Measurements from ENCODE around the gene MTRR. TPM values are rescaled to one million over a fixed set of nuclear protein-coding genes. Genes with fewer than 3 reads are reported as not detected.

Gene MTRR
- polyA plus RNA-seq, 1 experiment, result 65.4 TPM

DNA sequence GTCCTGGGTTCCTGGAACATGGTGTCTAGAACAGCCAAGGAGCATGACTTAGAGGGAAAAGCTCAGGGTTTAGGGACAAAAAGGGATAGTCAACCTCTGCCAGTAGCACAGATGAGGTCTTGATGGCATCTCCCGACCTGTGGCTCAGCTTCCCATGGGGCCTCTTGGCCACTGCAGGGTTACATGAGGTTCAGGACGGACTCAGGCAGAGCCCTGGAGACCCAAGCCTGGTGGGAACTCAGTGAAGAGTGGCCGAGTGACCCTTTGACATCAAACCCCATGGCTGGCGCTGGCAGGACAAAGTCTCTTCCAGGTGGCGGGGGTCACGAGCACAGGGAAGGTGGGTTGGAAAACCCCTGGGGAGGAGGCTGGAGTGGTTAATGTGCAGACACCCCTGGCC, 57.8 kb downstream of the MTRR start:
- ChIA-PET POLR2A (no interaction called here), CTCF (interaction anchor here (0.9 to 2.4 kb wide), 5 partner anchors 7 to 827 kb away, joined by 3 to 9 read pairs (median 4); partner anchors contain the start of genes FASTKD3 and MTRR)
- TF ChIP-seq, protein P1, sequence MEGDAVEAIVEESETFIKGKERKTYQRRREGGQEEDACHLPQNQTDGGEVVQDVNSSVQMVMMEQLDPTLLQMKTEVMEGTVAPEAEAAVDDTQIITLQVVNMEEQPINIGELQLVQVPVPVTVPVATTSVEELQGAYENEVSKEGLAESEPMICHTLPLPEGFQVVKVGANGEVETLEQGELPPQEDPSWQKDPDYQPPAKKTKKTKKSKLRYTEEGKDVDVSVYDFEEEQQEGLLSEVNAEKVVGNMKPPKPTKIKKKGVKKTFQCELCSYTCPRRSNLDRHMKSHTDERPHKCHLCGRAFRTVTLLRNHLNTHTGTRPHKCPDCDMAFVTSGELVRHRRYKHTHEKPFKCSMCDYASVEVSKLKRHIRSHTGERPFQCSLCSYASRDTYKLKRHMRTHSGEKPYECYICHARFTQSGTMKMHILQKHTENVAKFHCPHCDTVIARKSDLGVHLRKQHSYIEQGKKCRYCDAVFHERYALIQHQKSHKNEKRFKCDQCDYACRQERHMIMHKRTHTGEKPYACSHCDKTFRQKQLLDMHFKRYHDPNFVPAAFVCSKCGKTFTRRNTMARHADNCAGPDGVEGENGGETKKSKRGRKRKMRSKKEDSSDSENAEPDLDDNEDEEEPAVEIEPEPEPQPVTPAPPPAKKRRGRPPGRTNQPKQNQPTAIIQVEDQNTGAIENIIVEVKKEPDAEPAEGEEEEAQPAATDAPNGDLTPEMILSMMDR (IDR thresholded peaks at IDR 0.05; ENCODE audit: insufficient read depth, low read depth, low read length), result no peak
- Histone ChIP-seq H3K27me3 (ENCODE audit: control insufficient read depth, insufficient read depth, low read length) (no peaks in the 10 kb centered on the region), H3K4me3 (ENCODE audit: low read depth, low read length) (no peak overlapping the region), H3K36me3 (ENCODE audit: control insufficient read depth, insufficient read depth, low read length) (no peaks in the 10 kb centered on the region)
- DNase-seq (ENCODE audit: low read depth), result no peak

DNA sequence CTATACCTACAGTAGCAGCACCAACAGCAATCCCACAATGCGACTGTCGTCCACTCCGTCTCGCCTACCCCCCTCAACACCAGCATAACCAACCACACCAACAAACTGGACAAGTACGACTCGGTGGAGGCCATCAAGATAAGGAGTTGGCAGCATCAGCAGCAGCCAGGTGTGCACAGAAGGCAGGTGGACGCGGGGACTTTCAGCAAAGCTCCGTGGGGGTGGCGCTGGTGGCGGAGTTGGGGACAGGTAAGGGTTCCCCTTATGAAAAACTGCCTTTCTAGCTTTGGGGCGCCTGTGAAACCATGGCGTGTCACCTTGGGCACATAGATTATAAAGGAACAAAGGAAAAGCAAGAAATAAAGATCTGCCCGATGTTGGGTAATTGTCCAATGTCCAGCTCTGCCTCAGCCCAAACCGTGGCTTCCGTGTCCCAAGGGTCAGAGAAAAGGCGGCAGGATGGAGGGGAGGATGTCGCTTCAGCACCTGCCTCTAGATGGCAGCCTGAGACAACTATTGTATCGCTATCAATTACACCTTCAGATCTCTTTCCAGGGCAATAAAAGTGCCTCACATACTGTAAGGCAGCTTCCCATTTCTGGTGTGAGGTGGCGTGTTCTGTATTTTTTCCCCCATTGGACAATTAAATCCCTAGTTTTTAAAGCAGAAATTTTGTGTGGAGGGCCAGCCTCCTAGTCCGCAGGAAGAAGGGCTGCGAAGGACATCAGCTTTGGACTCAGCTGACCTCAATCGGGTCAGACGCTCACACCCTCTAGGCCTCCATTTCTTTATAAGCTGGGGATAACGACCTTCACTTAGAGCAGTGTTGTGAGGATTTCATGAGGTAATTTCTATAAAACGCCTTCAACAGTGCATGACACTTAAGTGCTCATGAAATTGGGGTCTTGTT, 58.8 kb downstream of the MTRR start:
- POLR2A ChIA-PET, result no interaction called here
- Histone ChIP-seq H3K4me3 (ENCODE audit: low read depth, low read length) (no peak overlapping the region), H3K27me3 (ENCODE audit: control insufficient read depth, insufficient read depth, low read length) (no peaks in the 10 kb centered on the region), H3K36me3 (ENCODE audit: control insufficient read depth, insufficient read depth, low read length) (no peaks in the 10 kb centered on the region)
- TF ChIP-seq, protein P1 (IDR thresholded peaks at IDR 0.05; ENCODE audit: insufficient read depth, low read depth, low read length), result peak; percentile 84
- DNase-seq (ENCODE audit: low read depth), result no peak
- CTCF ChIA-PET, result interaction anchor here (0.5 to 3.5 kb wide), 20 partner anchors 8 to 1839 kb away, joined by 3 to 26 read pairs (median 4); no protein-coding TSS in a partner anchor

DNA sequence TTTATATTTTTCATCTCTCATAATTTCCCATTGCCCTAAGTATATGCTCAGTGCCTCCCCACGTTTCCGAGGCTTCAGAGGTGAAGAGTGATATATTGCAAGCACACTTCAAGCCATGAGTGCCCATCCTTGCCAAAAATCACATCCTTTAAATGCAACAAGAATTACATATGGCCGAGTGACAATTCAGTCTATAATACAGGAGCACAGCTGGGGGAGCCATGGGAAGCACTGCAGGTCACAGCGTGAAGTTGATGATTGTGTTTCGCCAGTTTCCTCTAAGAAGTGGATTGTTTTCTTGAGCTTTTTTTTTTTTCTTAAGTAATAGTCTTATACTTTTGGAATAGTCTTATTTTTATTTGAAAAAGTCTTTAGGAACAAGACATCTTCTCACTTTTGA, 61.1 kb downstream of the MTRR start:
- no peaks in the 10 kb centered on the region for H3K36me3 ChIP-seq (ENCODE audit: control insufficient read depth, insufficient read depth, low read length)

DNA sequence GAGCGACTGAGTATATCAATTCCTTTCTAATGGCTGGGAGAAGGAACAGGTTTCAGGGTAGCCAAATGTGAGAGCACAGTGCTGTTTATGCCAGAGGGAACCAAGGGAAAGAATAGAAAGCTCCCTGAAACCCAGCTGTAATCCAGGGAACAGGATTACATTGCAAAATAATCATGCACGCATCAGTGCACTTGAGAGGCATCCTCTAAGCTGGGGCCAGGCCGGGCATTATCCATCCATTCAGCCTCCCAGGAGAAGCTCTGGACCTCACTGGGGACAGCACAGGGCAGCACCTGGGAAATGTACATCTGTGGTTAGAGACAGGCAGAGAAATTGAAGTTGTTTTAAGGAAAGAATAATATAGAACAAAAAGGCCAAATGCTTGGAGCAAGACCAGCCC, 72.7 kb downstream of the MTRR start:
- CTCF ChIA-PET, result interaction anchor here (4.5 kb wide), 1 partner anchor 13 kb away, joined by 26 read pairs; no protein-coding TSS in a partner anchor

More for the DNA sequence above, 61.1 kb downstream of the MTRR start:
- Histone ChIP-seq H3K27me3 (ENCODE audit: control insufficient read depth, insufficient read depth, low read length) (no peaks in the 10 kb centered on the region), H3K4me3 (ENCODE audit: low read depth, low read length) (no peak overlapping the region)
- CTCF ChIA-PET, result interaction anchor here (3.5 kb wide), 1 partner anchor 10 kb away, joined by 26 read pairs; no protein-coding TSS in a partner anchor
- POLR2A ChIA-PET, result no interaction called here
- TF ChIP-seq, protein P1 (IDR thresholded peaks at IDR 0.05; ENCODE audit: insufficient read depth, low read depth, low read length), result no peak
- DNase-seq (ENCODE audit: low read depth), result no peak

DNA sequence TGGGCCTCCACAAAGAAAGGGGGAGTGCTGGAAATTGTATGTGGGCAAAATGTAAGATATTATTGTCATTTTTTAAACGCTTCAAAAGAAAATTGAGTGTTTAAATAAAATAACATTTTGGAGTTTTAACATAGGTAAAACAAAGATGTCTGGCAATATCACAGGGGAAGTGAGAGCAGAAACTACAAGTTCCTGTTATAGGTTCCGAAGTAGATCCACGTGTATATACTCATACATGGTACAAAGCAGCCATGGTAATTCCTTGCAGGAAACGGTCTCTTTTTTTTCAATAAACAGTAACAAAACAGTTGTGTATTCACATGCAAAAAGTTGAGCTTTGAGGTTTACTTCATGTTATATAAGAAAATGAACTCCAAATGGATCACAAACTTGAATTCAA, 78.4 kb downstream of the MTRR start:
- TF ChIP-seq, protein P1 (IDR thresholded peaks at IDR 0.05; ENCODE audit: insufficient read depth, low read depth, low read length), result no peak
- H3K36me3 ChIP-seq (ENCODE audit: control insufficient read depth, insufficient read depth, low read length), result no peaks in the 10 kb centered on the region
- DNase-seq (ENCODE audit: low read depth), result no peak
- no peak overlapping the region for H3K4me3 ChIP-seq (ENCODE audit: low read depth, low read length)
- ChIA-PET POLR2A (no interaction called here), CTCF (interaction anchor here (1.2 kb wide), 1 partner anchor 20 kb away, joined by 3 read pairs; no protein-coding TSS in a partner anchor)
- H3K27me3 ChIP-seq (ENCODE audit: control insufficient read depth, insufficient read depth, low read length), result no peaks in the 10 kb centered on the region

More for the DNA sequence above, 72.7 kb downstream of the MTRR start:
- H3K27me3 ChIP-seq (ENCODE audit: control insufficient read depth, insufficient read depth, low read length), result no peaks in the 10 kb centered on the region
- H3K4me3 ChIP-seq (ENCODE audit: low read depth, low read length), result no peak overlapping the region
- DNase-seq (ENCODE audit: low read depth), result no peak
- TF ChIP-seq, protein P1 (IDR thresholded peaks at IDR 0.05; ENCODE audit: insufficient read depth, low read depth, low read length), result no peak
- H3K36me3 ChIP-seq (ENCODE audit: control insufficient read depth, insufficient read depth, low read length), result no peaks in the 10 kb centered on the region
- POLR2A ChIA-PET, result no interaction called here

Measured in BJ (cell line).